DND-41 (cell line): ENCODE results near the gene FAM171A2.

Source experiments
- ATAC-seq: fragments of 200-7000 bp; cut with Tn5 transposase; 3 replicates; pipeline ENCODE4 v1.9.1; 2021; ENCODE audit warnings: low read depth; ENCODE audit not compliant: insufficient read depth
- DNase-seq: peaks from one replicate; pipeline ENCODE4 v3.0.0-alpha.2; 2020
- H2AFZ ChIP-seq: 2 replicates; pipeline ENCODE4 v1.6.0; 2012; ENCODE audit warnings: low read depth, low read length
- H3K27ac ChIP-seq: 2 replicates; pipeline ENCODE4 v1.5.1; 2012; ENCODE audit warnings: low read length, inconsistent platforms
- H3K27me3 ChIP-seq: fragments of 200-600 bp; sonication (generic); 2 replicates; pipeline ENCODE4 v1.6.0; 2012; ENCODE audit warnings: low read length, mild to moderate bottlenecking, inconsistent platforms; ENCODE audit not compliant: insufficient read depth, poor library complexity
- H3K36me3 ChIP-seq: 2 replicates; pipeline ENCODE4 v1.5.1; 2012; ENCODE audit warnings: low read length, inconsistent platforms; ENCODE audit not compliant: insufficient read depth
- H3K4me1 ChIP-seq: 2 replicates; pipeline ENCODE4 v1.5.1; 2012; ENCODE audit warnings: mild to moderate bottlenecking, low read length; ENCODE audit not compliant: insufficient read depth
- H3K4me2 ChIP-seq: 2 replicates; pipeline ENCODE4 v1.6.0; 2012; ENCODE audit warnings: mild to moderate bottlenecking, moderate library complexity, low read length, inconsistent platforms; ENCODE audit not compliant: insufficient read depth
- H3K4me3 ChIP-seq, 2 experiments: fragments of 200-600 bp in 1 of 2; shearing (Covaris generic) in 1 of 2; 2 replicates each; pipeline ENCODE4 v1.5.1; 2012 to 2016; ENCODE audit warnings: inconsistent platforms in 2 of 2, low read length in 2 of 2, mild to moderate bottlenecking in 2 of 2, low read depth in 1 of 2, moderate library complexity in 1 of 2
- H3K79me2 ChIP-seq: 2 replicates; pipeline ENCODE4 v1.6.0; 2012; ENCODE audit warnings: low read length, inconsistent platforms; ENCODE audit not compliant: insufficient read depth
- H3K9ac ChIP-seq: 2 replicates; pipeline ENCODE4 v1.6.0; 2012; ENCODE audit warnings: low read depth, mild to moderate bottlenecking, inconsistent platforms, low read length, moderate library complexity
- H3K9me3 ChIP-seq: 2 replicates; pipeline ENCODE4 v1.5.1; 2012; ENCODE audit warnings: low read length, moderate library complexity, mild to moderate bottlenecking, inconsistent platforms; ENCODE audit not compliant: insufficient read depth, severe bottlenecking
- H4K20me1 ChIP-seq: 2 replicates; pipeline ENCODE4 v1.6.0; 2012; ENCODE audit warnings: low read length; ENCODE audit not compliant: insufficient read depth
- CTCF ChIP-seq: IDR thresholded peaks from 2 replicates; pipeline ENCODE4 v1.5.1; 2012; ENCODE audit warnings: borderline replicate concordance, low read length, moderate library complexity, mild to moderate bottlenecking; ENCODE audit not compliant: poor library complexity, severe bottlenecking; ENCODE audit errors: extremely low read depth
- EZH2 ChIP-seq: IDR thresholded peaks from 3 replicates; pipeline ENCODE4 v1.6.1; 2012; ENCODE audit warnings: borderline replicate concordance, low read depth, mild to moderate bottlenecking, moderate library complexity, low read length, inconsistent platforms; ENCODE audit not compliant: severe bottlenecking

The FAM171A2 gene

DNA sequence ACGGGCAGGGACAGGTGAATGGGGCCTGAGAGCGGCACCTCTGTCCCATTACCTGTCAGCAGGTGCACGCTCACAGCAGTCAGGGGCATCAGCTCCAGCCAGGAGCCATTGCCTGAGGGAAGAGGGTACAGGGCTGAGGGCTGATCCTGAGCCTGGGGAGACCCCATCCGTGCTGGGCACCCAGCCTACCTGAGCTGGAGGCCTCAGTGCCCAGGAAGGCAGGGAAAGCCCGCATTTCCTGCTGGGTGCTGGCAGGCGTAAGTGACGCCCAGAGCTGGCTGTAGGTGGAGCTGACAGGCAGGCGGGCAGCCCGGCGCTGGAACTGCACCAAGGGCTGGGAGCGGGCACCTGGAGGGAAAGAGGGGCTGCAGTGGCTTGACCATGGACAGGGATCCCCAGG lies 7.4 kb downstream of the FAM171A2 start:
- DNase-seq = no peak
- H3K27me3 ChIP-seq = no peaks in the 10 kb centered on the region
- no peaks in the 10 kb centered on the region for H3K9me3 ChIP-seq
- no peak for ATAC-seq
- TF ChIP-seq CTCF (no peak), EZH2 (no peak)
- no peaks in the 10 kb centered on the region; the same call in none of the 2 replicates for H3K4me1 ChIP-seq
- H3K4me2 ChIP-seq = no peak overlapping the region
- H4K20me1 ChIP-seq = peaks cover 33% of the 10 kb centered on the region
- H3K36me3 ChIP-seq = peaks cover 26% of the 10 kb centered on the region
- 0 out of 2 replicates have a peak, but pooled peaks cover under 1% of the 10 kb centered on the region for H3K79me2 ChIP-seq
- no peak overlapping the region for H2AFZ ChIP-seq
- no peak overlapping the region for H3K9ac ChIP-seq
- no peak overlapping the region for H3K27ac ChIP-seq
- no peak overlapping the region for H3K4me3 ChIP-seq

GRCh38 chr17:44355642-44356099 lies 8.0 kb downstream of the FAM171A2 start:
- TF ChIP-seq EZH2 (no peak), CTCF (no peak)
- ATAC-seq = no peak
- Histone ChIP-seq H3K27ac (no peak overlapping the region), H3K4me3 (no peak overlapping the region), H3K4me2 (no peak overlapping the region), H2AFZ (no peak overlapping the region), H3K9me3 (no peaks in the 10 kb centered on the region), H3K4me1 (no peaks in the 10 kb centered on the region; the same call in 1 of the 2 replicates), H3K27me3 (no peaks in the 10 kb centered on the region), H3K79me2 (no peaks in the 10 kb centered on the region), H3K36me3 (peaks cover 31% of the 10 kb centered on the region), H3K9ac (no peak overlapping the region), H4K20me1 (peaks cover 31% of the 10 kb centered on the region)
- no peak for DNase-seq

DNA sequence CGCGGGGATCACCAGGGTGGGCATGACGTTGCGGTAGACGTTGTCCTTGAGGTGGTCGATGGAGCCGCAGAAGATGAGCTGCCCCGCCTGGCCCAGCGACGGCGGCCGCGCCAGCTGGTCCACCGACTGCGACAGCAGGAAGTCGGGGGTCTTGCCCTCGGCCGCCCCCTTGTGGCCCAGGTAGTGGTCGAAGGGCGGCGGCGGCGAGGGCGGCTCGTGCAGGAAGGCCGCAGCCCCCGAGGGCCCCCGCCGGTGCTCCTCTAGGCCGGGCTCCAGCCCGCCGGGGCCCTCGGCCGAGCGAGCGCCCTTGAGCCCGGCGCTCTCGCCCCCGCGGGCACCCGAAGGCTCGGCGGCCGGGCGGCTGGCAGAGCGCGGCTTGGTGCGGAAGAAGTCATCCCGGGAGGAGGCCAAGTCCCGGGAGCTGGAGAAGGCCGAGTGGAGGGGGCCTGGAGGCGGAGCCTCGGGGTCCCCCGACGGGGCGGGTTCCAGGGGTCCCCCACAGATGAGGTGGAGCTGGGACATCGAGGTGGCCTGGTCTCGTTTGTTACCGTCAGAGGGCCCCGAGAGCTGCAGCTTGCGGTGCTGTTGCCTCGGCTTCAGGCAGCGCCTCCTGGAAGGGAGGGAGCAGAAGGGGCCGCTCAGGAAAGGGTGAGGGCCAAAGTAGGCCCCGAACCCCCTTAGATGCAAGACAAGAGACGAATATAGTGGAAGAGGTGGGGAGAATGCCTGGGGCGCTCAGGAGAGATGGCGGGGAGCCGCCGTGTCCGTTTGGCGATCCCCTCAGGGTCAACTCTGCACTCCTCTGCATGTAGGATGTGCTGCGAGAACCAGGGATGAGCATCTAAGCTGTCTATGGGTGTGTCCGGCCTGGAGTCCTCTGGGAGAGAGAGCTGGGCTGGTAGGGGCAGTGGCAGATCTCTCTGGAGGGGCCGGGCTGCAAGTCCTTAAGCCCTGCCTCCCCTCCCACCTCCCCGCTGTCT lies 8.8 kb downstream of the FAM171A2 start:
- TF ChIP-seq CTCF (no peak), EZH2 (no peak)
- H4K20me1 ChIP-seq = peaks cover 26% of the 10 kb centered on the region
- no peaks in the 10 kb centered on the region; the same call in 1 of the 2 replicates for H3K4me1 ChIP-seq
- H3K27ac ChIP-seq = no peak overlapping the region
- H3K79me2 ChIP-seq = no peaks in the 10 kb centered on the region
- H2AFZ ChIP-seq = no peak overlapping the region
- H3K9ac ChIP-seq = no peak overlapping the region
- H3K4me3 ChIP-seq = no peak overlapping the region
- ATAC-seq (no peak), DNase-seq (no peak)
- no peak overlapping the region for H3K4me2 ChIP-seq
- H3K36me3 ChIP-seq = peaks cover 37% of the 10 kb centered on the region
- H3K27me3 ChIP-seq = no peaks in the 10 kb centered on the region
- no peaks in the 10 kb centered on the region for H3K9me3 ChIP-seq
